H1 (cell line): ENCODE data around the gene PIF1. TPM values are rescaled to one million over a fixed set of nuclear protein-coding genes. Genes with fewer than 3 reads are reported as not detected.

Experiments
- EP300 ChIP-seq, 2 experiments: IDR thresholded peaks; 1 replicate in 1 of 2; 2 replicates in 1 of 2; pipeline ENCODE4 v1.6.1; 2011 to 2012; ENCODE audit warnings: low read depth in 2 of 2, low read length in 2 of 2, mild to moderate bottlenecking in 2 of 2, borderline replicate concordance in 1 of 2, inconsistent platforms in 1 of 2, moderate library complexity in 1 of 2
- EZH2 ChIP-seq: fragments of 200-600 bp; sonication (generic); IDR thresholded peaks from 2 replicates; pipeline ENCODE4 v1.7.1; 2012; ENCODE audit warnings: low read depth, mild to moderate bottlenecking, moderate library complexity, low read length, inconsistent platforms; ENCODE audit not compliant: severe bottlenecking
- polyA plus RNA-seq, 7 experiments: library from polyadenylated mRNA; depleted of rRNA in 3 of 7; stranded (reverse) in 5 of 7; unstranded in 2 of 7; fragments of >200 nt in 5 of 7; fragments of 200-250 nt in 2 of 7; gene quantifications; 1 replicate in 5 of 7; 2 replicates in 1 of 7; 4 replicates in 1 of 7; pipeline versions ENCODE4 v1.2.1 to v1.2.3, GENCODE V29; 2011 to 2013; ENCODE audit warnings: missing spikeins in 2 of 7, mixed read lengths in 2 of 7
- total RNA-seq: library from RNA; stranded (reverse); fragmentation: NEBNext Ultra II Directional; extraction: Animal tissue kit (Norgen Biotek cat#: 25700); gene quantifications from 2 replicates; pipeline ENCODE4 v1.2.1, GENCODE V29; 2021
- TF ChIP-seq, protein P1 (sequence below): IDR thresholded peaks from 2 replicates; pipeline ENCODE4 v1.6.1; 2012; ENCODE audit warnings: low read length, inconsistent platforms
- TF ChIP-seq, protein P2 (sequence below), 3 experiments: IDR thresholded peaks; 1 replicate in 2 of 3; 2 replicates in 1 of 3; pipeline versions ENCODE4 v1.5.1 to v1.6.1; 2011; ENCODE audit warnings: low read length in 3 of 3, mild to moderate bottlenecking in 3 of 3, inconsistent platforms in 2 of 3, low read depth in 1 of 3, moderate library complexity in 1 of 3; ENCODE audit not compliant: insufficient read depth in 1 of 3; ENCODE audit errors: control extremely low read depth in 1 of 3

Gene PIF1
- total and polyA plus RNA-seq, 2 of the 8 experiments (the other 6 are each of a cell fraction or from before 2014, with no cell fraction given) = 73.3 to 138 TPM

GRCh38 chr15:64772964-64773363, 52.5 kb downstream of the PIF1 start (continued):
- TF ChIP-seq, protein P1, sequence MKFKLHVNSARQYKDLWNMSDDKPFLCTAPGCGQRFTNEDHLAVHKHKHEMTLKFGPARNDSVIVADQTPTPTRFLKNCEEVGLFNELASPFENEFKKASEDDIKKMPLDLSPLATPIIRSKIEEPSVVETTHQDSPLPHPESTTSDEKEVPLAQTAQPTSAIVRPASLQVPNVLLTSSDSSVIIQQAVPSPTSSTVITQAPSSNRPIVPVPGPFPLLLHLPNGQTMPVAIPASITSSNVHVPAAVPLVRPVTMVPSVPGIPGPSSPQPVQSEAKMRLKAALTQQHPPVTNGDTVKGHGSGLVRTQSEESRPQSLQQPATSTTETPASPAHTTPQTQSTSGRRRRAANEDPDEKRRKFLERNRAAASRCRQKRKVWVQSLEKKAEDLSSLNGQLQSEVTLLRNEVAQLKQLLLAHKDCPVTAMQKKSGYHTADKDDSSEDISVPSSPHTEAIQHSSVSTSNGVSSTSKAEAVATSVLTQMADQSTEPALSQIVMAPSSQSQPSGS = no peak
- TF ChIP-seq EZH2 (no peak), EP300 (IDR thresholded peaks at IDR 0.05; ENCODE audit: borderline replicate concordance in 1 of 2, low read depth in 2 of 2, low read length in 2 of 2) (no peak)
- TF ChIP-seq, protein P2, sequence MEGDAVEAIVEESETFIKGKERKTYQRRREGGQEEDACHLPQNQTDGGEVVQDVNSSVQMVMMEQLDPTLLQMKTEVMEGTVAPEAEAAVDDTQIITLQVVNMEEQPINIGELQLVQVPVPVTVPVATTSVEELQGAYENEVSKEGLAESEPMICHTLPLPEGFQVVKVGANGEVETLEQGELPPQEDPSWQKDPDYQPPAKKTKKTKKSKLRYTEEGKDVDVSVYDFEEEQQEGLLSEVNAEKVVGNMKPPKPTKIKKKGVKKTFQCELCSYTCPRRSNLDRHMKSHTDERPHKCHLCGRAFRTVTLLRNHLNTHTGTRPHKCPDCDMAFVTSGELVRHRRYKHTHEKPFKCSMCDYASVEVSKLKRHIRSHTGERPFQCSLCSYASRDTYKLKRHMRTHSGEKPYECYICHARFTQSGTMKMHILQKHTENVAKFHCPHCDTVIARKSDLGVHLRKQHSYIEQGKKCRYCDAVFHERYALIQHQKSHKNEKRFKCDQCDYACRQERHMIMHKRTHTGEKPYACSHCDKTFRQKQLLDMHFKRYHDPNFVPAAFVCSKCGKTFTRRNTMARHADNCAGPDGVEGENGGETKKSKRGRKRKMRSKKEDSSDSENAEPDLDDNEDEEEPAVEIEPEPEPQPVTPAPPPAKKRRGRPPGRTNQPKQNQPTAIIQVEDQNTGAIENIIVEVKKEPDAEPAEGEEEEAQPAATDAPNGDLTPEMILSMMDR (IDR thresholded peaks at IDR 0.05; ENCODE audit: control extremely low read depth in 1 of 3, insufficient read depth in 1 of 3, low read depth in 1 of 3, low read length in 3 of 3) = no peak
